Ishikawa (cell line): ENCODE results near the gene LCNL1.

Experiments used
- CEBPB ChIP-seq: IDR thresholded peaks from 2 replicates; pipeline ENCODE4 v1.6.1; 2012
- EP300 ChIP-seq: IDR thresholded peaks from 2 replicates; pipeline ENCODE4 v1.6.1; 2012; ENCODE audit warnings: borderline replicate concordance
- RAD21 ChIP-seq: IDR thresholded peaks from 2 replicates; pipeline ENCODE4 v1.6.1; 2012; ENCODE audit warnings: low read depth
- TCF12 ChIP-seq: IDR thresholded peaks from 2 replicates; pipeline ENCODE4 v1.6.1; 2012; ENCODE audit warnings: low read depth
- TEAD4 ChIP-seq: IDR thresholded peaks from 2 replicates; pipeline ENCODE4 v1.6.1; 2012
- TF ChIP-seq, protein P1 (sequence below): IDR thresholded peaks from 2 replicates; pipeline ENCODE4 v1.6.1; 2012

DNA sequence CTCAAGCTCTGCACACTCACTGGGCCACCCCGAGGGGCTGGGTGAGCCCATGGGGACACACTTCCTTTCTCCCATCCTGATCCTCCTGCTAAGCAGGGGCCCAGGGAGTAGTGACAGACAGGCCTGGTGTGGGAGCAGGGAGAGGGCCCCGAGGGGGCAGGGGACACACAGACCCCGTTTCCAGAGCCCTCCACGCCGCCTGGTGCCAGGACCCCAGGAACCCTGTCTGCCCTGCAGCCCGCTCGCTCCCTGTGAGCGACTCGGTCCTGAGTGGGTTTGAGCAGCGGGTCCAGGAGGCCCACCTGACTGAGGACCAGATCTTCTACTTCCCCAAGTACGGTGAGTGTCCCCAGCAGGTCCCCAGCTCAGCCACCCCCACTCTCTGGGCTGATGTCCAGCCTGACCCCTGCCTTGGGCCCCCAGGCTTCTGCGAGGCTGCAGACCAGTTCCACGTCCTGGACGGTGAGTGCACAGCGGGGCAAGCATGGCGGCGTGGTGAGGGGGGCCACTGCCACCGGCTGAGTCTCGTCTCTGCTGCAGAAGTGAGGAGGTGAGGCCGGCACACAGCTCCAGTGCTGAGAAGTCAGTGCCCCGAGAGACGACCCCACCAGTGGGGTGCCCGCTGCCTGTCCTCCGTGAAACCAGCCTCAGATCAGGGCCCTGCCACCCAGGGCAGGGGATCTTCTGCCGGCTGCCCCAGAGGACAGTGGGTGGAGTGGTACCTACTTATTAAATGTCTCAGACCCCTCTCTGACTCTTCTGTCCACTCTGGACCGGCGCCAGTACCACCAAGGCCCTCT is 36.4 kb upstream of the LCNL1 start:
- TF ChIP-seq, protein P1, sequence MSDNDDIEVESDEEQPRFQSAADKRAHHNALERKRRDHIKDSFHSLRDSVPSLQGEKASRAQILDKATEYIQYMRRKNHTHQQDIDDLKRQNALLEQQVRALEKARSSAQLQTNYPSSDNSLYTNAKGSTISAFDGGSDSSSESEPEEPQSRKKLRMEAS: no peak
- TF ChIP-seq TEAD4: no peak
- no peak for TF ChIP-seq CEBPB
- TF ChIP-seq TCF12: no peak
- no peak for TF ChIP-seq EP300
- no peak for TF ChIP-seq RAD21
